SK-N-MC (cell line): ENCODE results near the gene DNAH8.

ENCODE experiments used
- DNase-seq: peaks from one replicate; pipeline ENCODE4 v3.0.0-alpha.2; 2011; ENCODE audit warnings: low read depth, low spot score
- H3K27ac ChIP-seq: fragments of 200-600 bp; sonication (generic); 2 replicates; pipeline ENCODE4 v1.5.1; 2016; ENCODE audit warnings: mixed run types
- H3K36me3 ChIP-seq: fragments of 200-600 bp; sonication (generic); 2 replicates; pipeline ENCODE4 v1.6.1; 2017; ENCODE audit warnings: antibody characterized with exemption, low read length, mixed read lengths; ENCODE audit not compliant: insufficient read depth
- H3K4me3 ChIP-seq: fragments of 200-600 bp; sonication (generic); 2 replicates; pipeline ENCODE4 v1.5.1; 2016
- H3K9ac ChIP-seq: fragments of 200-600 bp; sonication (generic); 2 replicates; pipeline ENCODE4 v1.8.0; 2017; ENCODE audit warnings: mixed run types, mixed read lengths; ENCODE audit not compliant: insufficient read length
- H3K9me3 ChIP-seq: fragments of 200-600 bp; sonication (generic); 2 replicates; pipeline ENCODE4 v1.6.1; 2017; ENCODE audit warnings: low read depth, mild to moderate bottlenecking, antibody characterized with exemption, low read length, moderate library complexity, mixed read lengths
- EZH2 ChIP-seq: fragments of 200-600 bp; sonication (generic); IDR thresholded peaks from one replicate; pipeline ENCODE4 v1.6.1; 2017; ENCODE audit warnings: antibody characterized with exemption
- FOXP2 ChIP-seq: optimal IDR thresholded peaks from 2 replicates; pipeline ENCODE3; 2011; ENCODE audit warnings: mild to moderate bottlenecking, moderate library complexity; ENCODE audit not compliant: insufficient read depth; ENCODE audit errors: extremely low read length, control extremely low read depth
- POLR2AphosphoS5 ChIP-seq: IDR thresholded peaks from 2 replicates; pipeline ENCODE4 v1.6.1; 2012; ENCODE audit warnings: mild to moderate bottlenecking, low read depth, low read length, borderline replicate concordance

DNAH8 gene

DNA sequence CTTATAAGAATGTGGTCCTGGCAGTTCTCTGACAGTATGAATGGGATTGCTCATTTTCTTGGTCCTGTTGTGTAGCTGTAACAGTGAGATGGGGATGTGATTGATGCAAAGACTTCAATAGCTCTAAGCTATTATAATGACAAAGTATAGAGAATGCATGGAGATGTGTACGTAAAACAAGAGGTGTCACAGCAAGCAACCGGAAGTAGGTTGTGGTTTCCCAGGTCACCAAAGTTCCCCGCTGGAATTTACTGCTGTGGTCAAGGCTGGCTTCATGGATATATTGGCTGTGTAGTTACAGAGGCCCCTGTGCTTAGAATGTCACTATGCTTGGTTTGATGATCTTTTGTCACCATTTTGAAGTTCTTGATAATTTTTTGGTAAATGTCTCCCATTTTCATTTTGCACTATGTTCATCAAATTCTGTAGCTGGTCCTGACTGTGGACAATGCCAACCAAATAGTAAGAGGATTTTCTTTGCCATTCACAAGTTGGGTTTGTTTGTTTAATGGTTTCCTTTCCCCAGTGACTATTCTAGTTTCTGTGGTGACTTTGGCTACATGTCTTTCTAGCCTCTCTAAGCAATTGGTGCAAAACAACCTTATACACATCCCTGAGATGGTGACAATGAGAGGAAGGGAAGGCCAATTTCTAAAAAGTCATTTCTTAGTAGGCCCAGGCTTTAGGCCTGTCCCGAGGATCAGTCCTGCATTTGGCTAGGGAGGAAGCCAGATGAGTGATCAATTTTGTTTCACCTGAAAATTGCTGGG is 10.5 kb downstream of the DNAH8 start:
- no peak overlapping the region for H3K4me3 ChIP-seq
- H3K27ac ChIP-seq, result no peak overlapping the region
- H3K36me3 ChIP-seq, result no peaks in the 10 kb centered on the region
- no peaks in the 10 kb centered on the region for H3K9me3 ChIP-seq
- no peak for DNase-seq
- TF ChIP-seq FOXP2, result no peak
- no peak for TF ChIP-seq EZH2
- H3K9ac ChIP-seq, result no peak overlapping the region

DNA sequence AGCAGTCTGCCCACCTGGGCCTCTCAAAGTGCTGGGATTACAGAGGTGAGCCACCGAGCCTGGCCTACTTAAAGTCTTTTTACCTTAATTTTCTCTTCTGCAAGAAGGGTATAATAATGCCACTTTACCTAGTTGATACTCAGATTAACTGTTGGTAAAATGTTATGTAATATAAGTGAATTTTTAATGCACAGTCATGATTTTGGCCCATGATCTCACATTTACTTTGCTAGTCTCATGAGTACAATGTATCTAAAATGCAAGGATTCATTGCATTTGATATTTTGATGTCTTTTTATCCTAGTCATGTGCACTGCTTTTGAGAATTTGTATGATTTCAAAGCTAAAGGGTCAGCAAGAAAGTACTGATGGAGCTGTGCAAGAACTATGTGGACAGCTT is 13.1 kb downstream of the DNAH8 start:
- Histone ChIP-seq H3K36me3 (no peaks in the 10 kb centered on the region), H3K27ac (no peak overlapping the region)
- DNase-seq, result no peak

DNA sequence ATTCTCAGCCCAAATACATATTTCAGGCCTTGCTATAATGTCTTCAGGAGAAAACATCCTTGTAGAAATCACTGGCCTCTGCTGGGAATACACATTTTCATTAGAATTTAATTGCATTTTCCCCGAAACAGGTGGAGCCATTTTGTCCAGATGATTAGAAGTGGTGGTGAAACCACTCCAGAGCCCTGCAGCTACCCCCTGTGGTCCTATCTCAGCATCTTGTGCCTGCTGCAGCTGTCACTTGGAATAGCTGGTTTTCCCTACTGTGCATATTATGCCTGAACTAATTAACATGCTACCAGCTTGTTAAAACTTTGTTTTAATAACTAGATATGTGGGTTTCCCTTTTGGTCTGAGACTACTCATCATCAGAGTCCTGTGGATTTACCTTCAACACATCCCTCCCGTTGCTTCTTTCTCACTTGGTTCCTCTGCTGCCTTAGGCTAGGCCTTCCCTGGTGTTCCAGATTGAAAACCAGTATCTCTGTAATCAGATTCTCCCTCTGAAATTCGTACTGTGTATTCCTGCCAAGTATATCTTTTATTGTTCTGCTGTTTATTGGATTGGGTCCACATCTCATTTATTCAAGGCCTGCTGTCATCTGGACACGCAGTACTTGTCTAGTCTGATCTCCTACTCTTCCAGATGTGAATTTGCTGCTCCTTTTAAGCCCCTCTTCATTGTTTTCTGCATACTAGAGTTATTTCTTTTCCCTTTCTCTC is 15.2 kb downstream of the DNAH8 start:
- Histone ChIP-seq H3K27ac (no peak overlapping the region), H3K9me3 (no peaks in the 10 kb centered on the region), H3K9ac (no peak overlapping the region), H3K4me3 (no peak overlapping the region), H3K36me3 (no peaks in the 10 kb centered on the region)
- TF ChIP-seq FOXP2, result no peak
- TF ChIP-seq POLR2AphosphoS5, result no peak
- no peak for TF ChIP-seq EZH2
- DNase-seq, result no peak

More for the DNA sequence above, 13.1 kb downstream of the DNAH8 start:
- Histone ChIP-seq H3K4me3 (no peak overlapping the region), H3K9ac (no peak overlapping the region), H3K9me3 (no peaks in the 10 kb centered on the region)
- TF ChIP-seq FOXP2 (no peak), POLR2AphosphoS5 (no peak), EZH2 (no peak)

DNA sequence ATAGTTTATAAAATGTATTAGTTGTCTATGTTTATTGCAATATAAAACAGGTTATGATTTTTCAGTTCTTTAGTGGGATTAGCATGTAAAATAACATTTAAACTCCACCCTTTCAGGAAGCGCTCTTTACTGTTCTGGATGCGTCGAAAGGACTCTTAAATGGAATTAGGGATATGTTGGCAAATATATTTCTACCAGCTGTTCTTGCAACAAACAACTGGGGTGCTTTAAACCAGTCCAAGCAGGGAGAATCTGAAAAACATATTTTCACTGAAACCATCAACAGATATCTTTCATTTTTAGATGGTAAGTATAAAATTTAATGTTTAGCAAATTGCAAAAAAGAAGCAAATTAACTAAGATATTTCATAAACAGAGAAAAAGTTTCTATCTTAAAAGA is 21.8 kb downstream of the DNAH8 start:
- H3K27ac ChIP-seq, result no peak overlapping the region
- no peaks in the 10 kb centered on the region for H3K9me3 ChIP-seq
- DNase-seq, result no peak
- no peak overlapping the region for H3K9ac ChIP-seq
- H3K4me3 ChIP-seq, result no peak overlapping the region
- TF ChIP-seq FOXP2, result no peak
- TF ChIP-seq POLR2AphosphoS5, result no peak
- no peak for TF ChIP-seq EZH2
- H3K36me3 ChIP-seq, result no peaks in the 10 kb centered on the region

DNA sequence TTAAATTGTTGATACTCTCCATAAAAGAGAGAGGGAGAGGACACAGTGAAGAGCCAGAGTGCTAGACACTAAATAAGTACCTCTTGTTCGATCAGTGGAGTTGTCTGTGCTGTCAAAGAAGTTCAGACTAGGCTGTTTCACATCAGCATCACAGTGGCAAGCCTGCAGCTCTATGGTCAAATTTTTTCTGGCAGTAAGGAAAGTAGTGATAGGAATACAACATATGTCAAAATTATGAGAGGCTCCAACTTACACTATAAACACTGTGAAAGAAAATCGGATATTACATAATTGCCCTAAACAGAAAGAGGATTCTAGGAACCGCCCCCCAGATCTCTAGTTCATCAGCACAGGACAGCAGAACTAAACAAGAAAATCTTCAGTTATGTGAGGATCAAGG is 23.1 kb downstream of the DNAH8 start:
- Histone ChIP-seq H3K9ac (no peak overlapping the region), H3K4me3 (no peak overlapping the region), H3K9me3 (no peaks in the 10 kb centered on the region), H3K36me3 (no peaks in the 10 kb centered on the region), H3K27ac (no peak overlapping the region)
- no peak for TF ChIP-seq POLR2AphosphoS5
- TF ChIP-seq FOXP2, result no peak
- TF ChIP-seq EZH2, result no peak
- no peak for DNase-seq

DNA sequence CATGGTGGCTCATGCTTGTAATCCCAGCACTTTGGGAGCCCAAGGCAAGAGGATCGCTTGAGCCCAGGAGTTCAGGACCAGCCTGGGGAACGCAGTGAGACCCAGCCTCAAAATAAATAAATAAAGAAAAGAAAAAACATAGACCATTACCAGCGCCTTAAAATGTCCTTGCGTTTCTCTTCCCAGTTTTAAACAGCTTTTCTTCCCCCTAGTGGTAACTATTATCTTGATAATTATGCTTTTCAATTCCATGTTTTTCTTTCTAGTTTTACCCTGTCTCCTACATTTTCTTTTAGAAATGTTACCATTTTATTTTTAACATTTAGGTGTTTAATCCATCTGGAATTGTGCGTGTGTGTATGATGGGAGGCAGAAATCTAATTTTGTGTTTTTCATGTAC is 24.4 kb downstream of the DNAH8 start:
- Histone ChIP-seq H3K9ac (no peak overlapping the region), H3K4me3 (no peak overlapping the region), H3K27ac (no peak overlapping the region), H3K36me3 (no peaks in the 10 kb centered on the region), H3K9me3 (no peaks in the 10 kb centered on the region)
- TF ChIP-seq POLR2AphosphoS5, result no peak
- no peak for TF ChIP-seq EZH2
- no peak for TF ChIP-seq FOXP2
- no peak for DNase-seq

DNA sequence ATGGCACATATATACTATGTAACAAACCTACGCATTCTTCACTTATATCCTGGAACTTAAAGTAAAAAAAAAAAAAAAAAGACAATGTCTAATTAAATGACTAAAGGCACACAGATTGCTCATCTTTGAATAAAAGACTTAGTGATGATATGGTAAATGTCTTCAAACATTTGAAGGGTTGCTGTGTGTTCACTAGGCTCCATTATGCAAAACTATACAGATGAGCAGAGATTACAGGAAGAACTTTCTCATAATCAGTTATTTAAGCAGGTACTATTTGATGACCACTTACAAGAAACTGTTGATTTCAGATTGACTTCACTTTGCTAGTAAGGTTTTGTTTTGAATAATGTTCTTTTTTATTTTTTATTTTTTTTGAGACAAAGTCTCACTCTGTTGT is 34.4 kb downstream of the DNAH8 start:
- Histone ChIP-seq H3K27ac (no peak overlapping the region), H3K9me3 (no peaks in the 10 kb centered on the region), H3K36me3 (no peaks in the 10 kb centered on the region), H3K9ac (no peak overlapping the region), H3K4me3 (no peak overlapping the region)
- DNase-seq, result no peak
- TF ChIP-seq POLR2AphosphoS5 (no peak), EZH2 (no peak), FOXP2 (no peak)

DNA sequence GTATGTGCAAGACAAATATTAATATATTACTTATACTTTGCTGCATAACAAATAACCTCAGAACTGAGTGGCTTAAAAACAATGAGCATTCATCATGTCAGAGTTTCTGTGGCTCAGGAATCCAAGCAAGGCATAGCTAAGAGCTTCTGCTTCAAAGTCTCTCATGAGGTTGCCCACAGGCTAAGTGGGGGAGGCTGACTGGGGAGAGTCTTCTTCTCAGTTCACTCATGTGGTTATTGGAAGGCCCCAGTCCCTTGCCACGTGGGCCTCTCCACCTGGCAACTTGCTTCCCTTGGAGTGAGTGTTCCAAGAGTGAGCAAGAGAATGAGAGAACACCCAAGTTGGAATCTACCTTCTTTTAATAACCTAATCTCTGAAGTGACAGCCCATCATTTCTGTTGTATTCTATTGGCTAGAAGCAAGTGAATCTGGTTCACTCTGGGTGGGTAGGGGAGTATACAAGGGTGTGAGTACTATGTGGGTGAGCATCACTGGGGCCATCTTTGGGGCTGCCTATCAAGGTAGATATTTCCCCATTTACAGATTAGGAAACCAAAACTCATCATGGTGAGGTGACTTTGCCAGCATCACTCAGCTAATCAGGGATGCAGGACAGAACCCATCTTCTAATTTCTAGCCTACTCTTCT is 36.0 kb downstream of the DNAH8 start:
- H3K27ac ChIP-seq, result no peak overlapping the region
- H3K9ac ChIP-seq, result no peak overlapping the region

More for the DNA sequence above, 36.0 kb downstream of the DNAH8 start:
- DNase-seq, result no peak
- Histone ChIP-seq H3K9me3 (no peaks in the 10 kb centered on the region), H3K36me3 (no peaks in the 10 kb centered on the region), H3K4me3 (no peak overlapping the region)
- TF ChIP-seq POLR2AphosphoS5 (no peak), EZH2 (no peak), FOXP2 (no peak)
